Activated naive CD4-positive, alpha-beta T cell treated with anti-CD3 and anti-CD28 coated beads, Interleukin-2, amount 50 U/mL, for 72 hours (primary cell): ENCODE measurements around the gene COX7A2L. TPM values are rescaled to one million over a fixed set of nuclear protein-coding genes. Genes with fewer than 3 reads are reported as not detected.
"Not testable (repeated sequence)": the region's sequence is repeated elsewhere in the genome, so short reads cannot be mapped to it uniquely, and the experiment has no call there.

Source experiments
- ATAC-seq, 2 donors: fragments of 150-1000 bp; cut with Tn5 transposase; 2 replicates each; pipeline ENCODE4 v1.10.0; 2021; ENCODE audit warnings: mild to moderate bottlenecking in 2 of 2, moderate library complexity in 2 of 2
- DNase-seq, 2 donors: peaks; one replicate each; pipeline ENCODE4 v3.0.0; 2021 to 2022; ENCODE audit warnings: low spot score in 2 of 2
- H3K27ac Mint-ChIP-seq, 2 donors: one replicate each; pipeline ENCODE4 v1.8.0; 2022; ENCODE audit warnings: mild to moderate bottlenecking in 2 of 2, mixed read lengths in 2 of 2
- H3K36me3 Mint-ChIP-seq, 2 donors: one replicate each; pipeline ENCODE4 v1.8.0; 2022; ENCODE audit warnings: mixed read lengths in 2 of 2
- H3K9me3 Mint-ChIP-seq, 2 donors: one replicate each; pipeline ENCODE4 v1.8.0; 2022; ENCODE audit warnings: mixed read lengths in 2 of 2
- total RNA-seq, 2 donors: library from RNA; stranded (reverse); gene quantifications; one replicate each; pipeline ENCODE4 v1.2.3, GENCODE V29; 2022

Gene COX7A2L
- total RNA-seq, 2 donors from 2014 or later, result 82.8 to 122 TPM

DNA sequence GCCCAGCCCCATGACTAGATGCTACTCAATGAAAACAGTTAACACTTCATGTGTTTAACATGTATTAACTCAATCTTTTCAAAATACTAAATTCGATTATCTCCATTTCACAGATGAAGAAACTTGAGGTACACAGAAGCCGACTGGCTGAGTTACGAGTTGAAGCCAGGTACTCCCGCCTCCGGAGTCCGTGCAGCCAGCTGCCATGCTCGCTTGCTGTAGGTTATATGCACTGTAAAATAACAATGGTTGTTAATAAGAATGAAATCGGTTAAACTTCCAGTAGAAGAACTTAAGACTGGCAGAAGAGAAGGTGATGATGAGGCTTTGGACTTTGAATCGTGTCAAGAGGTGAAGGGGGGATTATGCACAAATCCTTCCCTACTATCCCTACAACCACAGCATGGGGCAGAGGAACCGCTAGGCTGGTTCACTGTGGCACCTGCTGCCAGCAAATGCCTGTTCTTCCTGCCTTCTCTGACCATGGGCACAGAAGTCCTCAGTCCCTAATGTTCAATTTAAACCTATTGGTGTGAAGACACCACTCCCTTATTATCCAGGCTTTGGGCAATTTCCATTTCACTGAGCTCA is 25.4 kb downstream of the COX7A2L start:
- peaks cover 9 to 14% of the 10 kb centered on the region in 2 donors for H3K9me3 Mint-ChIP-seq
- H3K27ac Mint-ChIP-seq, result no peak overlapping the region
- DNase-seq (no peak), ATAC-seq (no peak)
- peaks cover 32 to 73% of the 10 kb centered on the region in 2 donors for H3K36me3 Mint-ChIP-seq

DNA sequence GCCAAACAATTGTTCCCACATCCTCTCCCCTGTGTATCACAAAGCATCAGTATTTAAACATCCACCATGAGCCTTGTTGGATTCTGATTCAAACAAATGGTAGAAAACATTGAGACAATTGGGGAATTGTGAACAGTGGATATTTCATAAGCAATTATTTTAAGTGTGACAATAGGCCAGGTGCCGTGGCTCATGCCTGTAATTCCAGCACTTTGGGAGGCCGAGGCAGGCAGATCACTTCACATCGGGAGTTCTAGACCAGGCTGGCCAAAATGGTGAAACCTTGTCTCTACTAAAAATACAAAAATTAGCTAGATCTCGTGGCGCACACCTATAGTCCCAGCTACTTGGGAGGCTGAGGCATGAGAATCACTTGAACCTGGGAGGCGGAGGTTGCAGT is 26.2 kb downstream of the COX7A2L start:
- H3K27ac Mint-ChIP-seq, DNase-seq, H3K9me3 Mint-ChIP-seq, ATAC-seq: not testable (repeated sequence)
- peaks cover 24 to 65% of the 10 kb centered on the region in 2 donors for H3K36me3 Mint-ChIP-seq

DNA sequence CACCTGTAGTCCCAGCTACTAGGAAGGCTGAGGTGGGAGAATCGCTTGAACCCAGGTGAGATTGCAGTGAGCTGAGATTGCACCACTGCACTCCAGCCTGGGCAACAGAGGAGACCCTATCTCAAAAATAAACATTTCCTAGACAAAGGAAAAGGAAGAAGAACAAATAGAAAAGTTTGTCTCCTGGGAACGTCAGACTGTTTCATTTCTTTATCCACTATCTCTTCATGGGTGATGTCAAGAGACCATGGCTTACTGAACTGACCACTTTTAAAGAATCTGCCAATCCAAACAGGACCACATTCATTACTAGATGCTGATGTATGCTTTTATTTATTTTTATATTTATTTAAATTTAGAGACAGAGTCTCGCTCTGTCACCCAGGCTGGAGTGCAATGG is 26.8 kb downstream of the COX7A2L start:
- Mint-ChIP-seq H3K36me3 (peaks cover 20 to 65% of the 10 kb centered on the region in 2 donors), H3K9me3 (peaks cover 4 to 6% of the 10 kb centered on the region in 2 donors), H3K27ac (no peak overlapping the region)
- DNase-seq, result no peak
- no peak for ATAC-seq

DNA sequence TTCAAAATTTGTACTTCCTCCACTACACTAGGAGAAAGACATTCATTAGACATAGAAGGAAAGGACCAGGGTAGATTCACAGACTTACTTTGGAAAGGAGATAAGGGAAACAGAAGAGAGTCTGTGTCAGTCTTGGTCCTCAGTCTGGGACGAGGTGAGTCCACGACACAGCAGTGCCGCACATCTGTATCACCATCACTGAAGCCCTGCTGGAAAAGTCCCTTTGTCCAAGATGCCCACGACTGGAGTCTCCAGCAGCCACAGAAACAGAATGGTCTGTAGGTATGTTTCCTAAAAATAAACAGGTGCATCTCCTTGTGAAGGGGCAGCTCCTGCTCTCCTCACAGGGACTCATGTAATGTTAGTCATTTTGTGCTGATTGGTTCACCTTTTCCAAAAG is 27.4 kb downstream of the COX7A2L start:
- Mint-ChIP-seq H3K36me3 (peaks cover 16 to 61% of the 10 kb centered on the region in 2 donors), H3K9me3 (peaks cover 4 to 6% of the 10 kb centered on the region in 2 donors), H3K27ac (peak overlapping the region; percentile 33 to 46)
- DNase-seq (no peak), ATAC-seq (no peak)

DNA sequence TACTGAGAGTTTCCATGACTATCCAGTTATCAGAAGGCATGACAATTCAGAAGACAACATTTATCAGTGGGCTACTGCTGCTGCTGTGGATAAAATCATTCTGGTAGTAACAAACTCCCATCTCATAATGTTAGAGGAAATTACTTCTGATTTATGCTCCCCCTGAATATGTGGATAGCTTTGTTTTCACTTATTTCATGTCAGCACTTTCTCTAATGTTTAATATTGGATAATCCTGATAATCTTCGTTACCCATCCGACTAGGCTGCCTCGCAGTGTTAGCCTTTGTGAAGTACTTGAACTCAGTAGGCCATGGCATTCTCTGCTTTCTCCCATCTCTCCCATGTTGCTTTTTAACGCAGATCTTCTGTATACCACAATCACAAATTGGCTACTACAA is 28.4 kb downstream of the COX7A2L start:
- no peak for DNase-seq
- peaks cover 4 to 6% of the 10 kb centered on the region in 2 donors for H3K9me3 Mint-ChIP-seq
- peak overlapping the region in 1 of 2 donors; percentile 33 for H3K27ac Mint-ChIP-seq
- H3K36me3 Mint-ChIP-seq, result peaks cover 7 to 51% of the 10 kb centered on the region in 2 donors
- no peak for ATAC-seq

DNA sequence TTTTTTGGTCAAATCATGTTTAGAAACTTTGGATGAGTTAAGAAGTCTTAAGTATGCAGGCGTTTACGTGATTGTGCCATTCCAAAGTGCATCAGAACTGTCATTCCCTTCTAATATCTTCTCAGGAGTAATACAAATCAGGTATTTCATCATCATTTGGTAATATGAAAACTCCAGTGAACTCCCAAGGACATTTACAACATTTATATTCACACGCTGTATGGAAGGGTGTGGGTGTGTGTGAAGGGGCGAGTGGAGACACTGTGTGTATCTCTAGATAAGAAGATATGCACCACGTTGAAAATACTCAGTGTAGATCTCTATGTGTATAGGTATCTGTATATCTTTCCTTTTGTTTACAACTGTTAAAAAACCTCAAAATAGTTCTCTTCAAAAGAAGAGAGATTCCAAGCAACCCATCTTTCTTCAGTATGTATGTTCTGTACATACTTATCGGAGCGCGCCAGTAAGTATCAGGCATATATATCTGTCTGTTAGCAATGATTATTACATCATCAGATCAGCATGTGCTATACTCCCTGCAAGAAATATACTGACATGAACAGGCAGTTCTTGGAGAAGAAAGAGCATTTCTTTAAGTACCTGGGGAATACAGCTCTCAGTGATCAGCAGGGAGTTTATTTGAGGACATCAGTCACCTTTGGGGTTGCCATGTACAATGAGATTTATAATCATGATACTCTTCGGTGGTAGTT is 29.3 kb downstream of the COX7A2L start:
- Mint-ChIP-seq H3K27ac (no peak overlapping the region), H3K9me3 (peaks cover 0 to 4% of the 10 kb centered on the region in 2 donors), H3K36me3 (peaks cover 0 to 43% of the 10 kb centered on the region in 2 donors)
- no peak for DNase-seq
- ATAC-seq, result no peak

DNA sequence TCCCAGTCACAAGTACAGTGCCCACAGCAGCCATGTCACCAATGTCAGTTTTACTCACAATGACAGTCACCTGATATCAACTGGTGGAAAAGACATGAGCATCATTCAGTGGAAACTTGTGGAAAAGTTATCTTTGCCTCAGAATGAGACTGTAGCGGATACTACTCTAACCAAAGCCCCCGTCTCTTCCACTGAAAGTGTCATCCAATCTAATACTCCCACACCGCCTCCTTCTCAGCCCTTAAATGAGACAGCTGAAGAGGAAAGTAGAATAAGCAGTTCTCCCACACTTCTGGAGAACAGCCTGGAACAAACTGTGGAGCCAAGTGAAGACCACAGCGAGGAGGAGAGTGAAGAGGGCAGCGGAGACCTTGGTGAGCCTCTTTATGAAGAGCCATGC is 31.3 kb downstream of the COX7A2L start:
- peaks cover 0 to 28% of the 10 kb centered on the region in 2 donors for H3K36me3 Mint-ChIP-seq
- H3K27ac Mint-ChIP-seq, result peak overlapping the region; percentile 6 to 12
- DNase-seq (no peak), ATAC-seq (peak in 1 of 2 donors; percentile 21)
- no peaks in the 10 kb centered on the region for H3K9me3 Mint-ChIP-seq

DNA sequence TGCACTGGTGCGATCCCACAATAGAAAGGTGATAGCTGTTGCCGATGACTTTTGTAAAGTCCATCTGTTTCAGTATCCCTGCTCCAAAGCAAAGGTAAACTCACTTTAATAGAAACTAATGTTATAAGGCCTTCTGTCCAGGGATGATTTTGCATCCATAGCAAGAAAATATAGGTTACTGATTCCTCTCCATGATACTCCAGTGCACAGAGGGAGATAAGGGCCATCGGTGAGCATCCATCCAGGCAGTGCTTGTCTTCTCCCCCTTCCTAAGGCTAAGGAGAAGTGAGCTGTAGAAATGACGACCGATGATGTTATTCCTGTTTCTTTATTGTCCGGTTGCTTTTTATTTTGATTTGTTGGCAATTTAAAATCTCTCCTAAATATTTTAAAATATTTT is 32.1 kb downstream of the COX7A2L start:
- ATAC-seq (no peak), DNase-seq (no peak)
- H3K9me3 Mint-ChIP-seq, result no peaks in the 10 kb centered on the region
- no peak overlapping the region for H3K27ac Mint-ChIP-seq
- H3K36me3 Mint-ChIP-seq, result peaks cover 0 to 26% of the 10 kb centered on the region in 2 donors

DNA sequence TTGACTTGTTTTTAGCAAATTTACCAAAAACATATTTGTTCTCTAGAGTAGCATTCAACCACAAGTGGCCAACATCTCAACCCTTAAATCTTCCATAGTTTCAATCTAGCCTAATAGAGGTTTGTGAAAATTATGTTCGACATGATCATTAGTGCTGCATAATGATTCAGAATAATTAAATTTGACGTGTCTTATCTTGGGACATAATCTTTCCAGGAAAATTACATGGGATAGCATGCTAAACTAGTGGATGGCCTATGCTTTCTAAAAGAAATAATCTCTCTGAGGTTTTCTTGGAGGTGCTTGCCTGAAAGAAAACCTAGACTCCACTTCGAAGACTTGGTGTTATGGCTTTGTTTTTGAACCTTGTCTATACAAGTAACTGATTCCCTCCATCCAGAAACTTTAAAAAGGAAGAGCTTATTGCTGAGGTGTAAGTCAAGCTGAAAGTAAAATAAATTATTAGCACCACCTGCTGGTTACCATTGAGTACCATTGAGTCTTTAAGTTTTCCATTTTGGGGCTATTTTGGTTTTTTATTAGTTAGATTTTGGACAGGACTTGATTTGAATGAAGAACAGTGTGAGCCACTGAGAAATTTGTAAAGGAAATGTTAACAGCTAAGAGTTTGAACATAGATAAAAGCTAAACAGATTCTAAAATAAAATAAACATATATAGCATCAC is 32.7 kb downstream of the COX7A2L start:
- Mint-ChIP-seq H3K27ac (no peak overlapping the region), H3K9me3 (no peaks in the 10 kb centered on the region), H3K36me3 (peaks cover 0 to 19% of the 10 kb centered on the region in 2 donors)
- DNase-seq, result no peak
- ATAC-seq, result no peak

DNA sequence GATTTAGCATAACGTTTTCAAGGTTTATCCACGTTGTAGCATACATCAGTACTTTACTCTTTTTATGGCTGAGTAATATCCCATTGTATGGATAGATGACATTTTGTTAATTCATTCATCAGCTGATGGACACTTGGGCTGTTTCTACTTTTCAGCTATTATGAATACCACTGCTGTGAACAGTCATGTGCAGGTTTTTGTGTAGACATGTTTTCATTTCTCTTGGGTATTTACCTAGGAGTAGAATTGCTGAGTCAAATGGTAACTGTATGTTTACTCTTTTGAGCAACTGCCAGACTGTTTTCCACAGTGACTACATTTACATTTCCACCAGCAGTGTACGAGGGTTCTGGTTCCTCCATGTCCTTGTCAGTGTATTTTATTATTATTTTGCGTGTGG is 33.9 kb downstream of the COX7A2L start:
- ATAC-seq (peak in 1 of 2 donors; percentile 34), DNase-seq (no peak)
- no peaks in the 10 kb centered on the region for H3K9me3 Mint-ChIP-seq

DNA sequence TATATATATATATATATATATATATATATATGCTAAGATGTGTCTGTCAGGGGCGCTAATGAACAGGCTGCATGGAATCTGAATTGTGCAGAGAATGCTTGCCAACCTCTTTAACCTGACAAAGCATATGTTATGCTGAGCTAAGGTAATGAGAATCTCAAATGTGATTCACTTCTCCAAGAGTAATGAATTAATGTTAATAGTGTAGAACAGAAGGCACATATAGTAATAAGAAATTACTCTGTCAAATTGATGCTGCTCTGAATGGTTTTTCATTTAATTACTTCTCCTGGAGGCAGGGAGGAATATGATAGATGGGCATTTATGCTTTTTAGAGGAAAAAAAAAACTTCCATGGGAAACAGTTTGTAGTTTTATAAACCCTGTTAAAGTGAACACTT is 35.4 kb downstream of the COX7A2L start:
- no peak for DNase-seq
- ATAC-seq, result no peak
- Mint-ChIP-seq H3K9me3 (peaks cover 0 to 2% of the 10 kb centered on the region in 2 donors), H3K36me3 (peaks cover 0 to 10% of the 10 kb centered on the region in 2 donors), H3K27ac (no peak overlapping the region)

More for the DNA sequence above, 33.9 kb downstream of the COX7A2L start:
- peaks cover 0 to 14% of the 10 kb centered on the region in 2 donors for H3K36me3 Mint-ChIP-seq
- peak overlapping the region; percentile 35 to 86 for H3K27ac Mint-ChIP-seq

DNA sequence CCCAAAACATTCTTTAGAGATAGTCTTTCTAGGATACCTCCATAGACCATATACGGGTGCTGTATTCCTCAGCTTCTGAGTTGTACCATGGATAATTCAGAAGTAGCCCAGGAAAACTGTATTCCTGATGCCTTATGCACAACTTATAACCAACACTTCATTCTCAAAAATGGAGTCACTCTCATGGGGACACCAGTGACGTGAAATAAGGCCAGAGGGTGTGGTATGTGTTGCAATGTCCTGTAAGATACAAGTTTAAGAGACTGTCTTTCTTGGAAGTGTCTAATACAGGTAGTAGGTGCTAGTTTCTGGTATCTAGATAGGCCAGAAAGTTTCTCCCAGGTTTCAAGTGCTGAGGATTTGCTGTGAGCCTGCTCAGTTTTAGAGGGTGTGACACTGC is 36.1 kb downstream of the COX7A2L start:
- Mint-ChIP-seq H3K36me3 (peaks cover 0 to 13% of the 10 kb centered on the region in 2 donors), H3K27ac (peak overlapping the region in 1 of 2 donors; percentile 42), H3K9me3 (peaks cover 0 to 5% of the 10 kb centered on the region in 2 donors)
- peak in 1 of 2 donors; percentile 17 for ATAC-seq
- no peak for DNase-seq

DNA sequence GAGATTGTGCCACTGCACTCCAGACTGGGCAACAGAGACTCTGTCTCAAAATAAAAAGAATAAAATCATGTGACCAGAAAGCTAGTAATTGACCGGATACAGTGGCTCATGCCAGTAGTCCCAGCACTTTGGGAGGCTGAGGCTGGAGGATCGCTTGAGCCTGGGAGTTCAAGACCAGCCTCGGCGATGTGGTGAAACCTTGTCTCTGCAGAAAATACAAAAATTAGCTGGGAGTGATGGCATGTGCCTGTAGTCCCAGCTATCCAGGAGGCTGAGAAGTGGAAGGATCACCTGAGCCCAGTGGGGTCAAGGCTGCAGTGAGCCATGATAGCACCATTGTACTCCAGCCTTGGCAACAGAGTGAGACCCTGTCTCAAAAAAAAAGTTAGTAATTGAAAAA is 36.8 kb downstream of the COX7A2L start:
- Mint-ChIP-seq H3K27ac (peak overlapping the region; percentile 42 to 93), H3K36me3 (peaks cover 0 to 7% of the 10 kb centered on the region in 2 donors), H3K9me3 (peaks cover 0 to 5% of the 10 kb centered on the region in 2 donors)
- no peak for ATAC-seq
- DNase-seq, result no peak

DNA sequence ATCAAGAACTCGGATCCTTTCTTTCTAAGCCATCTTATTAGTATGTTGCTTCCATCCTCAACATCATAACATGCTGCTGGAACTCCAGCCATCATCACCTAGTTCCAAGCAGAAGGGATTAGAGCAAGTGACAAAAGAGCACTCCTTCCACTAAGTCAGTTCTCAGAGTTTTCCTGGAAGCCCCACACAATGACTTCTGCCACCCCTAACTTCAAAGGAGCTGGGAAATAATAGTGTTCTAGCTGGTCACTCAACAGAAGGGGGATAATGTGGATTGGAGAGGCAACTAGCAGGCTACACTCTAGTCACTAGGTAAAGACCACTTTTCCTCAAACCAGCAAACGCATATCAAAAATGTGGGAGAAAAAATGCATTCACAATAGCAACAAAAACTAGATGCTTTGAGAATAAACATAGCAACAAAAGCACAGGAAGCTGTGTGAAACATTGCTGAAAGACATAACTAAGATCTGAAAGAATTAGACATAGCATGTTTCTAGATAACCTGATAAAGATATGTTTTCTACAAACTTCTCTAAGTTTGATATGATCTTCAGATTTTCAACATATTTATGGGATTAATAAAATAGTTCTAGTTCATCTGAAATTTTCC is 39.5 kb downstream of the COX7A2L start:
- ATAC-seq (no peak), DNase-seq (no peak)
- H3K9me3 Mint-ChIP-seq, result peaks cover 0 to 5% of the 10 kb centered on the region in 2 donors
- peaks cover 0 to 7% of the 10 kb centered on the region in 2 donors for H3K36me3 Mint-ChIP-seq
- peak overlapping the region; percentile 44 to 59 for H3K27ac Mint-ChIP-seq

DNA sequence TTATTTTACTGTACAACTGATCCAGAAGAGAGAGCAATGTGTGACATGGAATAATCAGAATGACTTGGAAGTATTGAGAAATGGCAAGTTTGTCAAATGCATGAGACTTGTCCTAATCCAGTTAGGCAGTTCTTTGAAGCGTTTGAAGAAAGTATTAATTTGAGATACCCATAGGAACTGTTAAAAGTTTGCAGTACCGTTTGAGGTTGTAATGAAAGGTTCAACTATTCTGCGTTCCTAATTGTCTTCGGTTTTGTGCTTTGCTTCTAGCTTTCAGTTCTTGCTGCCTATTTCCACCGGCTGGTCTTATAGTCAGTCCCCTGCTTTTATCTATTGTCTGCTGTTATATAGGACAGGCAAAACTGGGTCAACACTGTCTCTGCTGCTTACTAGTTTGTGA is 41.8 kb downstream of the COX7A2L start:
- peaks cover 0 to 5% of the 10 kb centered on the region in 2 donors for H3K9me3 Mint-ChIP-seq
- DNase-seq (no peak), ATAC-seq (no peak)
- H3K36me3 Mint-ChIP-seq, result peaks cover 0 to 14% of the 10 kb centered on the region in 2 donors
- H3K27ac Mint-ChIP-seq, result no peak overlapping the region

DNA sequence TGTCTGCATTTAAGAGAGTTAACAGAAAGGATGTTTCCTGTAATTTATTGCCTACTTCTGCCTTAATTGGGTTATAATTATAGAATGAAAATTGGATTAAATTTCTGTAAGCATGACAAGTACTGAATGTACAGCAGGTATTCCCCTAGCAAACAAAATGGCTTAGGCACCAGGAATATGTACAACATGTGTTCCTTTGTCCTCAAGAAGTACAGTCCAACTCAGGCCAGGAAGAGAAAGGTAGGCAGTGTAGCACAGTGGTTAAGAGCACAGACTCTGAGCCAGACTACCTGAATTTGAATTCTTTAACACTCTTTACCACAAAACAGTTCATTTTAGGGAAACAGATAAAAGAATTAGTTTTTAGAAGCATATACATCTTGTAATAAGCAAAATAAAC is 43.1 kb downstream of the COX7A2L start:
- DNase-seq (no peak), ATAC-seq (no peak)
- Mint-ChIP-seq H3K36me3 (peaks cover 0 to 14% of the 10 kb centered on the region in 2 donors), H3K27ac (peak overlapping the region; percentile 25 to 30), H3K9me3 (peaks cover 0 to 5% of the 10 kb centered on the region in 2 donors)

DNA sequence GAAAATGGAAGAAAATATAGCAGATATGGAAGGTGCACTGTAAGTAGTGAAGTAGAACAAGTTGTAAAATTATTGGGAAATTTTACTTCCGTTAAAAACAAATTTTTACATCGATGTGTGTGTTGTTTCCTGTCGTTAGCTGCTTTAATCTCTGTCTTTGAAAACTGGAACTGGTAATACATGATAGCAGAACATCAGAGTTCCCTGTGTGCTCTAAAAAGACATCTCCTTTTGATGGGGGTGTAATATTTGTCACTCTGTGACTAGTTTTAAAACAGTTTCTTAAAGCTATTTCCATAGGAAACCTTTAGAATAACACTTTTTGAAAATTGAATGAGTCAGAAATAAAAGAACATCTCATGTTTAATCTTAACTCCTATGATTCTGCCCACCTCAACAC is 43.5 kb downstream of the COX7A2L start:
- H3K27ac Mint-ChIP-seq, result peak overlapping the region; percentile 25 to 29
- peaks cover 0 to 14% of the 10 kb centered on the region in 2 donors for H3K36me3 Mint-ChIP-seq
- DNase-seq, result no peak
- ATAC-seq, result peak in 1 of 2 donors; percentile 55
- H3K9me3 Mint-ChIP-seq, result peaks cover 0 to 5% of the 10 kb centered on the region in 2 donors
